HEK293T (cell line): Measurements from ENCODE around the gene ADNP2.

ENCODE experiments used
- ARNT ChIP-seq: fragments of 450-650 bp; IDR thresholded peaks from 2 replicates; pipeline ENCODE4 v1.6.1; 2017; ENCODE audit warnings: mild to moderate bottlenecking
- BHLHE40 ChIP-seq: fragments of 450-650 bp; IDR thresholded peaks from 2 replicates; pipeline ENCODE4 v1.6.1; 2016; ENCODE audit warnings: mild to moderate bottlenecking, moderate library complexity, borderline replicate concordance
- CTBP1 ChIP-seq: fragments of 450-650 bp; IDR thresholded peaks from 2 replicates; pipeline ENCODE4 v1.6.1; 2016; ENCODE audit warnings: borderline replicate concordance
- ELF4 ChIP-seq: fragments of 450-650 bp; IDR thresholded peaks from 2 replicates; pipeline ENCODE4 v1.6.1; 2017; ENCODE audit warnings: antibody characterized with exemption
- FOXK2 ChIP-seq: fragments of 450-650 bp; IDR thresholded peaks from 2 replicates; pipeline ENCODE4 v1.6.1; 2016; ENCODE audit warnings: mild to moderate bottlenecking
- FOXM1 ChIP-seq: fragments of 450-650 bp; IDR thresholded peaks from 2 replicates; pipeline ENCODE4 v1.6.1; 2017; ENCODE audit warnings: mild to moderate bottlenecking, borderline replicate concordance
- HDGF ChIP-seq: fragments of 450-650 bp; IDR thresholded peaks from 2 replicates; pipeline ENCODE4 v1.6.1; 2017; ENCODE audit warnings: antibody characterized with exemption, borderline replicate concordance
- L3MBTL2 ChIP-seq: fragments of 450-650 bp; conservative IDR thresholded peaks from 2 replicates; pipeline ENCODE4 v1.6.1; 2016; ENCODE audit warnings: mild to moderate bottlenecking
- LEF1 ChIP-seq: fragments of 450-650 bp; IDR thresholded peaks from 2 replicates; pipeline ENCODE4 v1.6.1; 2017; ENCODE audit warnings: mild to moderate bottlenecking, borderline replicate concordance
- SP1 ChIP-seq: fragments of 450-650 bp; IDR thresholded peaks from 2 replicates; pipeline ENCODE4 v1.6.1; 2017
- SUZ12 ChIP-seq: fragments of 450-650 bp; IDR thresholded peaks from 2 replicates; pipeline ENCODE4 v1.6.1; 2016; ENCODE audit warnings: mild to moderate bottlenecking
- ZNF384 ChIP-seq: fragments of 450-650 bp; IDR thresholded peaks from 2 replicates; pipeline ENCODE4 v1.6.1; 2016

GRCh38 chr18:80074697-80075096, 34.4 kb upstream of the ADNP2 start:
- TF ChIP-seq ARNT (no peak), HDGF (no peak), L3MBTL2 (no peak), ZNF384 (no peak), CTBP1 (no peak), SP1 (no peak), SUZ12 (no peak), BHLHE40 (no peak), FOXM1 (no peak), LEF1 (no peak), ELF4 (no peak), FOXK2 (no peak)
